Nephron progenitor cell (in vitro differentiated cells): ENCODE data around the gene NFE2.

Source experiments
- DNase-seq: peaks from one replicate; pipeline ENCODE4 v3.0.0; 2021
- H3K27ac Mint-ChIP-seq: 2 replicates; pipeline ENCODE4 v1.8.0; 2021; ENCODE audit warnings: mild to moderate bottlenecking, moderate library complexity, mixed read lengths
- H3K27me3 Mint-ChIP-seq: 2 replicates; pipeline ENCODE4 v1.8.0; 2021; ENCODE audit warnings: mild to moderate bottlenecking, low read depth, mixed read lengths; ENCODE audit not compliant: poor library complexity
- H3K36me3 Mint-ChIP-seq: 2 replicates; pipeline ENCODE4 v1.8.0; 2021; ENCODE audit warnings: low read depth, mixed read lengths
- H3K4me1 Mint-ChIP-seq: 2 replicates; pipeline ENCODE4 v1.8.0; 2021; ENCODE audit warnings: mixed read lengths
- H3K4me3 Mint-ChIP-seq: 2 replicates; pipeline ENCODE4 v1.8.0; 2021; ENCODE audit warnings: mild to moderate bottlenecking, moderate library complexity, mixed read lengths
- H3K9me3 Mint-ChIP-seq: 2 replicates; pipeline ENCODE4 v1.8.0; 2021; ENCODE audit warnings: mild to moderate bottlenecking, moderate library complexity, mixed read lengths
- TF ChIP-seq, protein P1 (sequence below): fragments of 200-600 bp; sonication (generic); IDR thresholded peaks from 2 replicates; pipeline ENCODE4 v1.5.0; 2021; ENCODE audit warnings: antibody characterized with exemption

The NFE2 gene

DNA sequence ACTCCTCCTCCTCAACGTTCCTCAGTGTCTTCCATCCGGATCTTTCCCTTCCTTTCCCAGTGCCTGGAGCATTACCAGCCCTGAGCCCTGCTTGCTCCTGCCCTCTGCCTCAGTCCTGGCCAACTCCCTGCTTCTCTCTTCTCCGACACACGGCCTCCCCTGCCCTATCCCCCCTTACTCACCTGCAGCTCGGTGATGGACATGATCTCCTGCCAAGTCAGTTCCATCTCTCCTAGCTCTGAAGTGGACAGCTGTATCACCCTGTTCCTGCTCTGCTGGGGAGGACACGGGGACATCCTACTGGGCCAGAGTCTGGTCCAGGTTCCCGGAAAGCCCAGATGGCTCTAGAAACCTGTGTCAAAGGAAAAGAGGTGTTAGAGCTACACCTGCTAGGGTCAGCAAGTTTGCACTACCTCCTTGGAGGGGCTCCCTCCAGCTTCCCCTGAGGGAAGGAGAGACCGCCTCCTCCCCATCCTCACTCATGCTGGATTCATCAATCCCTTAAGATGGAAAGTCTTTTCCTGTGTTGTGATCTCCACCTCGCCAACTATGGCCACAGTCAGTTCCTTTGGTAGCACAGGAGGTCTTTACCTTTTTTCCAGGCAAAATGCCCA is 5.8 kb downstream of the NFE2 start:
- TF ChIP-seq, protein P1, sequence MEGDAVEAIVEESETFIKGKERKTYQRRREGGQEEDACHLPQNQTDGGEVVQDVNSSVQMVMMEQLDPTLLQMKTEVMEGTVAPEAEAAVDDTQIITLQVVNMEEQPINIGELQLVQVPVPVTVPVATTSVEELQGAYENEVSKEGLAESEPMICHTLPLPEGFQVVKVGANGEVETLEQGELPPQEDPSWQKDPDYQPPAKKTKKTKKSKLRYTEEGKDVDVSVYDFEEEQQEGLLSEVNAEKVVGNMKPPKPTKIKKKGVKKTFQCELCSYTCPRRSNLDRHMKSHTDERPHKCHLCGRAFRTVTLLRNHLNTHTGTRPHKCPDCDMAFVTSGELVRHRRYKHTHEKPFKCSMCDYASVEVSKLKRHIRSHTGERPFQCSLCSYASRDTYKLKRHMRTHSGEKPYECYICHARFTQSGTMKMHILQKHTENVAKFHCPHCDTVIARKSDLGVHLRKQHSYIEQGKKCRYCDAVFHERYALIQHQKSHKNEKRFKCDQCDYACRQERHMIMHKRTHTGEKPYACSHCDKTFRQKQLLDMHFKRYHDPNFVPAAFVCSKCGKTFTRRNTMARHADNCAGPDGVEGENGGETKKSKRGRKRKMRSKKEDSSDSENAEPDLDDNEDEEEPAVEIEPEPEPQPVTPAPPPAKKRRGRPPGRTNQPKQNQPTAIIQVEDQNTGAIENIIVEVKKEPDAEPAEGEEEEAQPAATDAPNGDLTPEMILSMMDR: no peak
- Mint-ChIP-seq H3K4me3 (no peak overlapping the region), H3K36me3 (peaks cover 20% of the 10 kb centered on the region), H3K4me1 (peaks cover 45% of the 10 kb centered on the region), H3K27me3 (peaks cover 19% of the 10 kb centered on the region), H3K9me3 (no peaks in the 10 kb centered on the region), H3K27ac (no peak overlapping the region)
- DNase-seq: no peak

DNA sequence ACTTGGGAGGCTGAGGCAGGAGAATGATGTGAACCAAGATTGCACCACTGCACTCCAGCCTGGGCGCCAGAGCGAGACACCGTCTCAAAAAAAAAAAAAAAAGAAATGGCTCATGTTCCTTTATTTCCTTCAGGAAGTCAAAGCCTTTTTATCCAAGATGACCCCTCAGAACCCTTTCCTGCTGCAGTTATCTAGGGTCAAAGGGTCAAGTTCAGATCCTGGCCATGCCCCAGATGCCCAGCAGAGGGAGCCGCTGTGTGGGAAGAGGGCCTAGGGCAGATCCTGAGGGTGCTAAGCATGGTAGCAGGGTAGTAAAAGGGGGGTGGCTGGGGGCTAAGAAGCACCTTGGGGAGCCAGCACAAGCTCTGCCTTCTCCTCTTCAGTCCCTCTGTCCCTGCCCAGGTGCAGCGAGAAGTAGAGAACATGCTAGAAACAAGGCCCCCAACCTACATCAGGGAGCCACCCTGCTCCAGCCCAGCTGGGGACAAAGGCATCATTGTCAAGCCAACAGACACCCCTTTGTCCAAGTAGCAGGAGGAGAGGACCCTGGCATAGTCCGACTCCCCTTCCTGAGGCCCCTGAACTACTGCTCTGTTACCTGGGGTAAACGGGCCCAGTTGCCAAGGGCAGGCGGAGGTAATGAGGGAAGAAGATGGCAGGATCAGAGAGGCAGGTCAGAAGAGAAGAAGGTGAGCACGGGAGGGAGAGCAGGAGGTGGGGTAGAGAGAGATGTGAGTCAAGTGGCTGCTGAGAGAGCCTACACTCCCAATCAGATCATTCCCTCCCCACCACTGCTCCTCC is 6.5 kb downstream of the NFE2 start:
- peaks cover 14% of the 10 kb centered on the region for H3K27me3 Mint-ChIP-seq
- H3K4me1 Mint-ChIP-seq: peaks cover 38% of the 10 kb centered on the region
- peak; percentile 44 for DNase-seq
- H3K27ac Mint-ChIP-seq: no peak overlapping the region
- no peak overlapping the region for H3K4me3 Mint-ChIP-seq
- TF ChIP-seq, protein P1: peak; percentile 51
- H3K9me3 Mint-ChIP-seq: no peaks in the 10 kb centered on the region
- H3K36me3 Mint-ChIP-seq: peaks cover 20% of the 10 kb centered on the region

DNA sequence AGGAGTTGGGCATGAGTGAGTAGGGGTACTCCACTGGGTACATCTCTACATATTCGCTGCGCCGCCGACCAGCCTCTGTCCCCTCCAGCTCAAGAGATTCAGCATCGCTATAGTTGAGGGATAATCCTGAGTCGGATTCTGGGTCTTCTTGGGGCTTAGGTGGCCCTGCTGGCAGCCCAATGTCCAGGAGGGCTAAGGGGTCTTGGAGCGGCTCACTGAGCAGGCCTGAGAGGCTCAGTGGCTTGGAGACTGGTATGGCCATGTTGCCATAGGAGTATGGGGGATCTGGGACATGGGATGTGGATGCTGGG is 7.9 kb downstream of the NFE2 start:
- H3K27ac Mint-ChIP-seq: peak overlapping the region; percentile 2
- H3K36me3 Mint-ChIP-seq: peaks cover 20% of the 10 kb centered on the region
- H3K4me1 Mint-ChIP-seq: peaks cover 33% of the 10 kb centered on the region
- TF ChIP-seq, protein P1: no peak
- no peak for DNase-seq
- no peak overlapping the region for H3K4me3 Mint-ChIP-seq
- H3K9me3 Mint-ChIP-seq: no peaks in the 10 kb centered on the region
- peaks cover 14% of the 10 kb centered on the region for H3K27me3 Mint-ChIP-seq

DNA sequence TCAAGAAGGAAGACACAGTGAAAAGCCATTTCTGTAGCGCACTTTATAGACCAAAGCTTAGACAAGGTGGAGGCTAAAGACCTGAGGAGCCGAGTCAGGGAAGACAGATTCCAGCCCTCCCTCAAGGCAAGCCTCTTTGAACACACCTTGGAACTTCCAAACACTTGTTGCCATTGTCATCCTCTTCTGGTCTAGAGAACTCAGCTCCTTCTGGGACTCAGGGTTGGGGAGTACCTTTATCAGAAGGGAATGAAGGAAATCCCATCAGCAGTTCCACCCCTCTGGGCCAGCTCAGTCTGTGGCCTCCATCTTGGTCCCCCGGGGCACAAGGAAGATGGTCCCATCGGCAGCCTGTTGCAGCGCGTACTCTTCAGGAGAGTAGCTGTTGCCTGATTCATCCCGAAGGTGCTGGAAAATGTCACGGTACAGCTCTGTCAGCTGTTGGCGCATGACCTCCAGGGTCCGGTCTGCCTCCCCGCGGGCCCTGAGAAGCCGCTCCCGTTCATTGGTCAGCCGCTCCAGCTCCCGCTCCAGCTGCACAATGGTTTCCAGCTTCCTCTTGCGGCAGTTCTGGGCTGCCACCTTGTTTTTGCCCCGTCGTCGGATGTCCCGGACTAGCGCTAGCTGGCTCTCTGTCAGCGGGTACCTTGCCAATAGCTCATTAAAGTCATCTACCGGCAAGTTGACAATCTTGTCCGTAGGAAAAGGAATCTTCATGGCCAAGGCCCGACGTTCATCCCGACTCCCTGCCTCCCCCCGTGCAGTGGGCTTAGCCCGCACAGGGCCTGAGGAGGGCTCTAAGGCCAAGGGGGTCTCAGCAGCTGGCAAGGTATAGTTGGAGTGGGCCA is 8.5 kb downstream of the NFE2 start:
- TF ChIP-seq, protein P1: no peak
- no peak overlapping the region for H3K4me3 Mint-ChIP-seq
- H3K27me3 Mint-ChIP-seq: peaks cover 14% of the 10 kb centered on the region
- no peaks in the 10 kb centered on the region for H3K9me3 Mint-ChIP-seq
- peaks cover 20% of the 10 kb centered on the region for H3K36me3 Mint-ChIP-seq
- peaks cover 31% of the 10 kb centered on the region for H3K4me1 Mint-ChIP-seq
- no peak for DNase-seq
- no peak overlapping the region for H3K27ac Mint-ChIP-seq

DNA sequence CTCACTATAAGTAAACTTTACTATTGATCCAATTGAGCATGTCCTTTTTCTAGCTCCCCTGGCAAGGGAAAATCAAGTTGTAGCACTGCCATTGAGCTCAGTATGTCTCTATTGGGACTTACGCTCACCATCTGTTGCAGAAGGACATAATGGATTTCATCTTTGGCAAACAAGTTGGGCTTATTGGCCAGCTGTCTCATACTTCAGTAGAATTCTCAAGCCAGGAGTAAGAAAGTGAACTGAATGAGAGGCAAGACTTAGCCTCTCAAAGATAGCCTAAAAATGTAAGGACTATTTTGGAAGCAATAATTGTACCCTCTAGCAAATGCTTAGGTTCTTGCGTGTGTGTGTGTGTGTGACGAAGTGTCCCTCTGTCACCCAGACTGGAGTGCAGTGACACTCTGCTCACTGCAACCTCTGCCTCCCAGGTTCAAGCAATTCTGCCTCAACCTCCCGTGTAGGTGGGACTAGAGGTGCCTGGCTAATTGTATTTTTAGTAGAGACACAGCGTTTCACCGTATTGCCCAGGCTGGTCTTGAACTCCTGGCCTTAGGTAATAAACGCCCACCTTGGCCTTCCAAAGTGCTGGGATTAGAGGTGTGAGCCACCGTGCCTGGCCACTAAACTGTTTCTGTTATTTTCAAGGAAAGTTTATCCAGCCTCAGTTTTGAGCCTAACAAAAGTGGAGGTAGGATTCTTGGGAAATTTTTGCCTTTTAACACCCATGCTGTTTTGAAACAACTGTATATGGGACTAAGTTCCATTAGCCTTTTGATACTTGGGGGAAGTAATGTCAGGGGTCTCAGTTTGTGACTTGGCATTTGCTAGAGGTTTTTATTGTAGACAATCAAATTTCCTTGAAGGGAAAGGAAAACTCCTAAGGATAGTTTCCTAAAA is 13.3 kb downstream of the NFE2 start:
- no peak for DNase-seq
- TF ChIP-seq, protein P1: no peak
- Mint-ChIP-seq H3K4me3 (no peak overlapping the region), H3K9me3 (no peaks in the 10 kb centered on the region), H3K4me1 (peaks cover 52% of the 10 kb centered on the region), H3K27me3 (peaks cover 6% of the 10 kb centered on the region), H3K27ac (peak overlapping the region; percentile 21), H3K36me3 (peaks cover 12% of the 10 kb centered on the region)
